G401.6 (cell line): ENCODE data around the gene CPLANE2.

Experiments used
- FAIRE-seq: peaks from 2 replicates; lab custom pipeline; 2012; peaks lifted over from hg19 to GRCh38; lab: Jason Lieb, UNC

CPLANE2 gene

DNA sequence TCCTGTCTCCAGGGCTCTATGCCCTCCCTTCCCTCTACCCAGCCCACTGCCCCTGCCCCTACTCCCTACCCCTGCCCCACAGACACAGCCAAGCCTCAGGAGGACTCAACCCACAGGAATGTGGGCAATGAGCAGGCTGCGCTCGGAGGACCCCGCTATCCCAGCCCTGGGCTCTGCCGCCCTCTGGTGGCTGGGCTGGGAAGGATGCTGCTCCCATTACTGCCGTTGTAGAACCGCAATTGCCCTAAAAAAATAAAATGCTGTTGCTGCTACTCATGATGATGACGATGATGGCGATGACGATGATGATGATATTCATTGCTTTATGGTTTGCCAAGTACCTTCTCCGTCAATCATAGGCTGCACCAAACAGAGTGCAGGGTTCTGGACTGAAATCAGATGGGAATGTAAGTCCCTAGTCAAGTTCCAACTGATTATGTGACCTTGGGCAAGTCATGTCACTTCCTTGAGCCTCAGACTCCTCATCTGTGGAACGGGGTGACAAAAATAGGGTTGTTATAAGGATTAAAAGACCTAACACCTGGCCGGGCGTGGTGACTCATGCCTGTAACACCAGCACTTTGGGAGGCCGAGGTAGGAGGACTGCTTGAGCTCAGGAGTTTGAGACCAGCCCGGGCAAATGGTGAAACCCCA is 49.1 kb downstream of the CPLANE2 start:
- peak; percentile 49 for FAIRE-seq

DNA sequence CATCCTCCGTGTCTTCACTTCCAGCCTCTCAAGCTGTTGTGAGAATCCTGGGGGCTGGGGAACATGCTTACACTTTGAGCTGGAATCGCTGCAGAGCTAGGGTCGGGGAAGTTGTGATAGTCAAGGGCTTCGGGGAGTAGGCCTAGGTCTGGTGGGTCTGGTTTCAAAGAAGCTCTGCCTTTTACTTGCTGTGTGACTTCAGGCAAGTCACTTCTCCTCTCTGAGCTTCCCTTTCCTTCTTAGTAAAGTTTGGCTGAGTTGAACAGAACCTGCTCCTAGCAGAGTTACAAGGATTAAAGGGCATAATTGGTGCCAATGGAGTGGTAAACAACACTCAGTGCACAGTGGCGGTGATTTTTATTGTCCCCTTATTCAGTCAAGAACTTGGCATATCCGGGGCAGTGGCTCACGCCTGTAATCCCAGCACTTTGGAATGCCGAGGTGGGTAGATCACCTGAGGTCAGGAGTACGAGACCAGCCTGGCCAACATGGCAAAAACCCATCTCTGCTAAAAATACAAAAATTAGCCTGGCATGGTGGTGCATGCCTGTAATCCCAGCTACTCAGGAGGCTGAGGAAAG is 50.2 kb downstream of the CPLANE2 start:
- no peak for FAIRE-seq

DNA sequence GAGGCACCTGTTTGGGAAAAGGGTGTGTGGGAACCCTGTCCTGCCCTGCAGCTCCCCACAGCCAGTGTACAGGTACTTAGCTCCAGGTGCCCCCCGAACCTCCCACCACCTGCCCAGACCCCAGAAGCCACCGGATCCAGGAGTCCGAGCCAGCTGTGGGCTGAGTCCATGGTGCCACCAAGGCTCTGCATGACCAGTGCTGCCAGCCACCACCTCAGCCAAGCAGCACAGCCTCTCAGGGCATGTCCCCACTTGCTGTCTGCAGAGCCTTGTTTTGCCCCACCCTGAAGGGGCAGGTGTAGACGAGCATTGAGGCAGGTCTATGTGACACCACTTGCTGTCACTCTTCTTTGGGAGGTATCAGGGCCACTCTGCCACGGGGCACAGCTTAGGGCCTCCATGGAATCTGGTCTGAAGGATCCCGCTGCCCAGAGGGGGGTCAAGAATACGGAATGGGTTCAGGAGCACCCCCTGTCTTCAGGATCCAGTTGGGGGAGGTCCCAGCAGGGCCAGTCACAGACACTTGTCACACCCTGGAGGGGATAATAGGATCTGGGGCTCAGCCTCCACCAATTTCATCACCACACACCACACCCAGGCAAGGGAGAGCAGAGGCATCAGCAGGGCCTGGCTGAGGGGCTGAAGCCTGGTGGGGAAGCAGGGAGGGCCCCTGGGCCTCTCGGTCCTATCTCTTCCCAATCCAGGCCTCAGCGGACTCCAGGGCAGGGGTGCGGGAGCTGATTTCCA is 52.3 kb downstream of the CPLANE2 start:
- FAIRE-seq = no peak

DNA sequence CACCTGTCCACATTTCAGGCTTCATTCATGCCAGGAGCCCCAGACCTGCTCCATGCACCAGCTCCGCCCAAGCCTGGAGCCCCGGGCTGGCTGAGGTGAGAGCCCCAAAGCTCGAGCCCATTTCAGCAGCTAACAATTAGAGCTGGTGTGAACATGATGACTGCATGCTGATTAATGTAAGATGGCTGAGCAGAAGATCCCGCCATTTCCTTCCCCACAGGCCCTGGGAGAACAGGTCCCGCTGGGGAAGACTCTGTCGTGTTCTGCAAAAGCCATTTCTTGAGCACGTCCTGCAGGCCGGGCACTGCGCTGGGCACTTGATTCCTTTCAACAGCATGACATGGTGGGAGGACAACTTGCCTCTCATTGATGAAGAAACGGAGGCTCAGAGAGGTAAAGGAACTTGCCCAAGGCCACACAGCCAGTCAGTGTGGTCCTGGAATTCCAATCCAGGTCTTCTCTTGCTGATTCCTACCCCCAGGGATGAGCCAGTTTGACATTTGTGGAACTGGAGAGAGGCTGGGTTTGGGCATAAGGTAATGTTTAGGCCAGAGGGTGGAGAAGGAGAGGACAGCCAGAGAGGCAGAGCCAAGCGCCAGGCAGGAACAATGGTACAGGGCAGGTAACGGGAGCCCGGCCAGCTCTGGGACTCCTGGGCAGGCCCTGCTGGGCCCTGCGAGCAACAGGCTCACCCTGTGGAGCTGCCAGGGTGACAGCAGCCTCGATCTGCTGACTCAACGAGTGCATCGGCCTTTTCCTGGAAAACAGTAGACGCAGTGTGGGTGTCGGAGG is 53.0 kb downstream of the CPLANE2 start:
- FAIRE-seq = no peak

DNA sequence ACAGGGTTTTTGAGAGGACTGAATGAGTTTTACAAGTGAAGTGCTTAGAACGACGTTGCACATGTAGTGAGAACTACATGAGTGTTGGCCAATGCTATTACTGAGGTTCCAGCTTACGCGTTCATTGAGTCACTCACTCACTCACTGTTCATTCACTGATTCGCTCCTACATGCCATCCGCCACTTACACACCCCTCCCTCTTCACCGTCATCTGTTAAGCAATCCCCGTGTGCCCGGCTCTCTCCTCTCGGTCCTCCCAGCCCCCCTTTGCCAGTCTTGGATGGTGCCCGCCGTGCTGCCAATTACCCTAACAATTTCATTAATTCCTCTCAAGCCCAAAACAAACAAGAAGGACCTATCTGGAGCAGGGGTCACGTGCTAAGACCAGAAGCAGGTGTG is 53.8 kb downstream of the CPLANE2 start:
- no peak for FAIRE-seq

DNA sequence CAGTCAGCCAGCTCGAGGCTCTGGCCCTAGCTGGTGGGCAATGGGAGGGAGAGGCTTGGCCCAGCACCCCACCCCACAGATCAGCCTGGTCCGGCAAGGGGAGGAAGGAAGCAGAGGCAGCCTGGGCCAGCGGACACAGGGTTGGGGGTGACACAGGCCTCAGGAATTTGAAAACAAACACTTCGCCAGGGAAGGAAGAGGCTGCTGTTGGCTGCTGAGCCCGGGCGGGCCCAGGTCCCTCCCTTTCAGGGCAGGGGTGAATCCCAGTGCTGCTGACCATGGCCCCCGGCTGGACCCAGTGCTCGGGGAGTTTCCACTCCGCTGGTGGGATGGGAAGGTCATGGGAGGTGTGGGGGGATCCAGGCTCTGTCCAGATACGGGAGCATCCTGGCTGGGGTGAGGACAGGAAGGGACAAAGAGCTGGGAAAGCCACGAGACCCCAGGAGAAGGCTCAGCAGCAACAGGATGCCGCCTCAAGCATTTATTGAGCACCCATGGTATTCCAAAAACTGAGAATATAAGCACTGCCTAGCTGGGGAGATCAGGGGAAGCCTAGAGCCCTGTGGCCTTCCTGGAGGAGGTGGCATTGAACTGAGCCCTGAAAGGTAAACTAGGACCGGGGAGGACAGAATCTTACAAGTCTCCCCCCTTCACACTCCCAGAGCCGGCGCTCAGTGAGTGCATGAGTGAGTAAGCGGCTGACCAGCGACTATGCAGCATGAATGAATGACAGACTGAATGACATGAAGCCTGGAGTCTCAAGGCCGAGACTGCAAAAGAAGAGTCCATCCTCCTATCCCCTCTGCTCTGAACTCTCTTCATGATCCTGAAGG is 54.9 kb downstream of the CPLANE2 start:
- peak; percentile 73 for FAIRE-seq
